Measurements from ENCODE around the gene CYP4V2. TPM values are rescaled to one million over a fixed set of nuclear protein-coding genes. Genes with fewer than 3 reads are reported as not detected.

The CYP4V2 gene
- total and polyA plus RNA-seq, 2 experiments from 2014 or later = 10.5 to 16.3 TPM

GRCh38 chr4:186205156-186205555 lies 13.8 kb downstream of the CYP4V2 start:
- in situ Hi-C loops (cut with MboI) = no loop called here

GRCh38 chr4:186216465-186217024 lies 25.2 kb downstream of the CYP4V2 start:
- in situ Hi-C loops (cut with MboI) = no loop called here
- WGBS, 2 experiments (ENCODE audit: low coverage in 1 of 2, low lambda C conversion rate in 2 of 2, missing lambda C conversion rate in 2 of 2) = 8 to 9% methylated on average over 8 of the region's 8 CpGs
- H3K9me3 ChIP-seq (ENCODE audit: low read depth) = no peaks in the 10 kb centered on the region
- no peaks in the 10 kb centered on the region for H4K20me1 ChIP-seq (ENCODE audit: insufficient read depth)
- H3K4me2 ChIP-seq (ENCODE audit: unreplicated experiment) = no peak overlapping the region
- H3K9me2 ChIP-seq (ENCODE audit: insufficient read depth) = no peaks in the 10 kb centered on the region
- no peak overlapping the region for H3K4me3 ChIP-seq
- H3K79me2 ChIP-seq (ENCODE audit: insufficient read depth) = no peaks in the 10 kb centered on the region
- no peaks in the 10 kb centered on the region for H3K4me1 ChIP-seq (ENCODE audit: insufficient read depth)
- no peak overlapping the region for H2AFZ ChIP-seq
- TF ChIP-seq EZH2phosphoT487 (IDR thresholded peaks at IDR 0.05; ENCODE audit: insufficient read depth, low read depth) (no peak), EZH2 (IDR thresholded peaks at IDR 0.05; ENCODE audit: insufficient read depth, poor library complexity, severe bottlenecking) (no peak)
- DNase-seq = peak; percentile 27
- H3K36me3 ChIP-seq (ENCODE audit: low read depth) = no peaks in the 10 kb centered on the region
- H3K27ac ChIP-seq = no peak overlapping the region
- H3K9ac ChIP-seq = no peak overlapping the region
- H3F3A ChIP-seq (ENCODE audit: insufficient read depth) = no peaks in the 10 kb centered on the region
- no peaks in the 10 kb centered on the region for H3K27me3 ChIP-seq (replicated peaks; ENCODE audit: insufficient read depth)

More at GRCh38 chr4:186205156-186205555, 13.8 kb downstream of the CYP4V2 start:
- Histone ChIP-seq H3K4me3 (no peak overlapping the region), H3K4me1 (ENCODE audit: insufficient read depth) (no peaks in the 10 kb centered on the region), H3K9ac (no peak overlapping the region), H3K27me3 (replicated peaks; ENCODE audit: insufficient read depth) (no peaks in the 10 kb centered on the region), H3K79me2 (ENCODE audit: insufficient read depth) (no peaks in the 10 kb centered on the region), H3K27ac (no peak overlapping the region), H3F3A (ENCODE audit: insufficient read depth) (no peaks in the 10 kb centered on the region), H3K36me3 (ENCODE audit: low read depth) (peaks cover 3% of the 10 kb centered on the region; the same call in 1 of the 2 replicates), H3K9me2 (ENCODE audit: insufficient read depth) (no peaks in the 10 kb centered on the region; the same call in 1 of the 2 replicates), H3K9me3 (ENCODE audit: low read depth) (no peaks in the 10 kb centered on the region), H2AFZ (no peak overlapping the region), H4K20me1 (ENCODE audit: insufficient read depth) (no peaks in the 10 kb centered on the region), H3K4me2 (ENCODE audit: unreplicated experiment) (no peak overlapping the region)
- no peak for DNase-seq
- WGBS, 2 experiments (ENCODE audit: low coverage in 1 of 2, low lambda C conversion rate in 2 of 2, missing lambda C conversion rate in 2 of 2) = 79 to 84% methylated on average over 8 of the region's 8 CpGs
- TF ChIP-seq EZH2phosphoT487 (IDR thresholded peaks at IDR 0.05; ENCODE audit: insufficient read depth, low read depth) (no peak), EZH2 (IDR thresholded peaks at IDR 0.05; ENCODE audit: insufficient read depth, poor library complexity, severe bottlenecking) (no peak)

- TF ChIP-seq EZH2phosphoT487 (IDR thresholded peaks at IDR 0.05; ENCODE audit: insufficient read depth, low read depth) (no peak), EZH2 (IDR thresholded peaks at IDR 0.05; ENCODE audit: insufficient read depth, poor library complexity, severe bottlenecking) (no peak)
- Histone ChIP-seq H3K36me3 (ENCODE audit: low read depth) (no peaks in the 10 kb centered on the region), H3K27ac (no peak overlapping the region), H3K4me3 (no peak overlapping the region), H3K9me3 (ENCODE audit: low read depth) (no peaks in the 10 kb centered on the region), H3K4me1 (ENCODE audit: insufficient read depth) (no peaks in the 10 kb centered on the region), H3K9ac (no peak overlapping the region), H3K9me2 (ENCODE audit: insufficient read depth) (no peaks in the 10 kb centered on the region), H3K79me2 (ENCODE audit: insufficient read depth) (no peaks in the 10 kb centered on the region), H4K20me1 (ENCODE audit: insufficient read depth) (no peaks in the 10 kb centered on the region), H3K4me2 (ENCODE audit: unreplicated experiment) (no peak overlapping the region), H2AFZ (no peak overlapping the region), H3F3A (ENCODE audit: insufficient read depth) (no peaks in the 10 kb centered on the region), H3K27me3 (replicated peaks; ENCODE audit: insufficient read depth) (no peaks in the 10 kb centered on the region)
- 38 to 48% methylated on average over 1 of the region's 1 CpG for WGBS, 2 experiments (ENCODE audit: low coverage in 1 of 2, low lambda C conversion rate in 2 of 2, missing lambda C conversion rate in 2 of 2)
- no peak for DNase-seq
- in situ Hi-C loops (cut with MboI) = no loop called here
Observed at GRCh38 chr4:186217733-186218293, 26.4 kb downstream of the CYP4V2 start.

GRCh38 chr4:186221624-186222023 lies 30.3 kb downstream of the CYP4V2 start:
- 33 to 40% methylated on average over 1 of the region's 1 CpG for WGBS, 2 experiments (ENCODE audit: low coverage in 1 of 2, low lambda C conversion rate in 2 of 2, missing lambda C conversion rate in 2 of 2)
- H3F3A ChIP-seq (ENCODE audit: insufficient read depth) = no peaks in the 10 kb centered on the region

More at GRCh38 chr4:186221624-186222023, 30.3 kb downstream of the CYP4V2 start:
- Histone ChIP-seq H3K4me3 (no peak overlapping the region), H4K20me1 (ENCODE audit: insufficient read depth) (no peaks in the 10 kb centered on the region), H3K9me2 (ENCODE audit: insufficient read depth) (no peaks in the 10 kb centered on the region), H3K4me1 (ENCODE audit: insufficient read depth) (no peaks in the 10 kb centered on the region), H2AFZ (no peak overlapping the region), H3K36me3 (ENCODE audit: low read depth) (no peaks in the 10 kb centered on the region), H3K9me3 (ENCODE audit: low read depth) (no peaks in the 10 kb centered on the region), H3K4me2 (ENCODE audit: unreplicated experiment) (no peak overlapping the region), H3K79me2 (ENCODE audit: insufficient read depth) (no peaks in the 10 kb centered on the region), H3K27ac (no peak overlapping the region), H3K9ac (no peak overlapping the region), H3K27me3 (replicated peaks; ENCODE audit: insufficient read depth) (no peaks in the 10 kb centered on the region)
- no peak for DNase-seq
- TF ChIP-seq EZH2phosphoT487 (IDR thresholded peaks at IDR 0.05; ENCODE audit: insufficient read depth, low read depth) = no peak
- no peak for TF ChIP-seq EZH2 (IDR thresholded peaks at IDR 0.05; ENCODE audit: insufficient read depth, poor library complexity, severe bottlenecking)
- in situ Hi-C loops (cut with MboI) = no loop called here

Data from GM23248 (cell line).